Measurements from ENCODE around the gene FBLN7. TPM values are rescaled to one million over a fixed set of nuclear protein-coding genes. Genes with fewer than 3 reads are reported as not detected.

The FBLN7 gene
- total RNA-seq, 2 experiments from 2014 or later, result 7.4 to 7.9 TPM

DNA sequence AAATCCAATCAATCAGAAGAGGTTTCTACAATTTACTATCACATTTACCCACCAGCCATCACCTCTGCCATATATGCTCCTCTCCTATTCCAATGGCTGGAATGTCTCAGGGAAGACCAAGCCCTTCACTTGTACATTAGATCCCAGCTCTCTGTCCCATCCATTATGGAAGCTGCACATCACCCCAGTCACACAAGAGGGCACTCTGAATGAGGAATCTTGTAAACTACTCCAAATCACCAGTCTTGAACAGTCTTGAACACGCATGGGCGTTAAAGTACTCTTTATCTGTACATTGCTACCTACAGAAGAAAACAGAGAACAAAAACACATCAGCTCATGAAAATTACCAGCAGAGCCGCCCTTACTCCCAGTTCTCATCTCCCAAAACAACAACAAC, 78.0 kb downstream of the FBLN7 start:
- Mint-ChIP-seq H3K9me3 (peaks cover 6% of the 10 kb centered on the region), H3K27me3 (no peaks in the 10 kb centered on the region), H3K27ac (no peak overlapping the region), H3K4me3 (no peak overlapping the region), H3K4me1 (ENCODE audit: low read depth) (no peaks in the 10 kb centered on the region), H3K36me3 (ENCODE audit: low read depth) (peaks cover 34% of the 10 kb centered on the region)
- ATAC-seq (no peak), DNase-seq (no peak)
- ChIA-PET CTCF (interaction anchor here (2.2 kb wide), 1 partner anchor 94 kb away, joined by 15 read pairs; no protein-coding TSS in a partner anchor), POLR2A (interaction anchor here (0.9 kb wide), 1 partner anchor 38 kb away, joined by 3 read pairs; the partner anchor contains the start of gene ZC3H8)
- TF ChIP-seq, protein P1, sequence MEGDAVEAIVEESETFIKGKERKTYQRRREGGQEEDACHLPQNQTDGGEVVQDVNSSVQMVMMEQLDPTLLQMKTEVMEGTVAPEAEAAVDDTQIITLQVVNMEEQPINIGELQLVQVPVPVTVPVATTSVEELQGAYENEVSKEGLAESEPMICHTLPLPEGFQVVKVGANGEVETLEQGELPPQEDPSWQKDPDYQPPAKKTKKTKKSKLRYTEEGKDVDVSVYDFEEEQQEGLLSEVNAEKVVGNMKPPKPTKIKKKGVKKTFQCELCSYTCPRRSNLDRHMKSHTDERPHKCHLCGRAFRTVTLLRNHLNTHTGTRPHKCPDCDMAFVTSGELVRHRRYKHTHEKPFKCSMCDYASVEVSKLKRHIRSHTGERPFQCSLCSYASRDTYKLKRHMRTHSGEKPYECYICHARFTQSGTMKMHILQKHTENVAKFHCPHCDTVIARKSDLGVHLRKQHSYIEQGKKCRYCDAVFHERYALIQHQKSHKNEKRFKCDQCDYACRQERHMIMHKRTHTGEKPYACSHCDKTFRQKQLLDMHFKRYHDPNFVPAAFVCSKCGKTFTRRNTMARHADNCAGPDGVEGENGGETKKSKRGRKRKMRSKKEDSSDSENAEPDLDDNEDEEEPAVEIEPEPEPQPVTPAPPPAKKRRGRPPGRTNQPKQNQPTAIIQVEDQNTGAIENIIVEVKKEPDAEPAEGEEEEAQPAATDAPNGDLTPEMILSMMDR (IDR thresholded peaks at IDR 0.05), result no peak
- intact Hi-C loops (cut with micrococcal nuclease), result no loop called here

DNA sequence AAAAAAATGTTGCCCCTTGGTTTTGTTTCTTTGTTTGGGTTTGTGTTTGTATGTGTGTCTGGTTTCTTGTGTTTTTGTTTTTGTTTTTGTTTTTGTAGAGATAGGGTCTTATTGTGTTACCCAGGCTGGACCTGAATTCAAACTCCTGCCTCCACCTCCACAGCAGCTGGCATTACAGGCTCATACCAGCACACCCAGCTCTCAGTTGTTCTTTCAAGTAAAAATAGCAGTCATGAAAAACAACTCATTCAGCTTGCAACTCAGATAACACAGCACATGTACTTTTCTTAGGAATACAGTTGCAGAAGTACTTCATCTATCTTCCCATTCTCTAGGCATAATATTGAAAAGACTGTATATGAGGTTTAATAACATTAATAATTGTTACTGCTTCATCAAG, 79.7 kb downstream of the FBLN7 start:
- ChIA-PET POLR2A (interaction anchor here (1.1 to 1.6 kb wide), 4 partner anchors 23 to 53 kb away, joined by 3 to 4 read pairs (median 3); no protein-coding TSS in a partner anchor), CTCF (interaction anchor here (1.3 to 2.2 kb wide), 2 partner anchors 42 to 96 kb away, joined by 3 to 15 read pairs; no protein-coding TSS in a partner anchor)

DNA sequence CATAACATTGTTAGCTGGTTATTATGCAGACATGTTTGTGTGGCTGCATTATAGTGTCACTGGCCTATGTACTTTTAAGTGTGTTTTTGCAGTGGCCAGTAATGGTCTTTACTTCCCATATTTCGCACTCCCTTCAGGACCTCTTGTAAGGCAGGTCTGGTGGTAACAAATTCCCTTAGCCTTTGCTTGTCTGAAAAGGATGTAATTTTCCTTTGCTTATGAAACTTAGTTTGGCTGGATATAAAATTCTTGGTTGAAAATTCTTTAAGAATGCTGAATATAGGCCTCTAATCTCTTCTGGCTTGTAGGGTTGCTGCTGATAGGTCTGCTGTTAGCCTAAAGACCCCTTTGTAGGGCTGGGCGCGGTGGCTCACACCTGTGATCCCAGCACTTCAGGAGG, 82.0 kb downstream of the FBLN7 start:
- CTCF ChIA-PET, result no interaction called here
- DNase-seq (no peak), ATAC-seq (no peak)
- POLR2A ChIA-PET, result no interaction called here
- intact Hi-C loops (cut with micrococcal nuclease), result no loop called here
- Mint-ChIP-seq H3K4me3 (no peak overlapping the region), H3K9me3 (peaks cover 14% of the 10 kb centered on the region), H3K4me1 (ENCODE audit: low read depth) (no peaks in the 10 kb centered on the region), H3K27ac (no peak overlapping the region), H3K36me3 (ENCODE audit: low read depth) (peaks cover 22% of the 10 kb centered on the region), H3K27me3 (no peaks in the 10 kb centered on the region)
- TF ChIP-seq, protein P1 (IDR thresholded peaks at IDR 0.05), result no peak

More for the DNA sequence above, 79.7 kb downstream of the FBLN7 start:
- H3K27me3 Mint-ChIP-seq, result no peaks in the 10 kb centered on the region
- no peaks in the 10 kb centered on the region for H3K4me1 Mint-ChIP-seq (ENCODE audit: low read depth)
- H3K4me3 Mint-ChIP-seq, result no peak overlapping the region
- H3K9me3 Mint-ChIP-seq, result peaks cover 14% of the 10 kb centered on the region
- intact Hi-C loops (cut with micrococcal nuclease), result no loop called here
- H3K27ac Mint-ChIP-seq, result no peak overlapping the region
- TF ChIP-seq, protein P1 (IDR thresholded peaks at IDR 0.05), result no peak
- no peak for DNase-seq
- peaks cover 23% of the 10 kb centered on the region for H3K36me3 Mint-ChIP-seq (ENCODE audit: low read depth)
- no peak for ATAC-seq

DNA sequence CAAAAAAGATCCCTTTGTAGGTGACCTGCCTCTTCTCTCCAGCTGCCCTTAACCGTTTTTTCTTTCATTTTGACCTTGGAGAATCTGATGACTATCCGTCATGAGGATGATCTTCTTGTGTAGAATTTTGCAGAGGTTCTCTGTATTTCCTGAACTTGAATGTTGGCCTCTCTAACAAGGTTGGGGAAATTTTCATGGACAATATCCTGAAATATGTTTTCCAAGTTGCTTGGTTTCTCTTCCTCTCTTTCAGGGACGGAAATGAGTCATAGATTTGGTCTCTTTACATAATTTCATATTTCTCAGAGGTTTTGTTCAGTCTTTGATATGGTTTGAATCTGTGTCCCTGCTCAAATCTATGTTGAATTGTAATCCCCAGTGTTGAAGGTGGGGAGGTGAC, 82.6 kb downstream of the FBLN7 start:
- ATAC-seq (no peak), DNase-seq (no peak)
- H3K4me3 Mint-ChIP-seq, result no peak overlapping the region
- peaks cover 21% of the 10 kb centered on the region for H3K36me3 Mint-ChIP-seq (ENCODE audit: low read depth)
- H3K27me3 Mint-ChIP-seq, result no peaks in the 10 kb centered on the region
- TF ChIP-seq, protein P1 (IDR thresholded peaks at IDR 0.05), result no peak
- ChIA-PET CTCF (no interaction called here), POLR2A (no interaction called here)
- no peaks in the 10 kb centered on the region for H3K4me1 Mint-ChIP-seq (ENCODE audit: low read depth)
- H3K27ac Mint-ChIP-seq, result no peak overlapping the region
- peaks cover 14% of the 10 kb centered on the region for H3K9me3 Mint-ChIP-seq
- intact Hi-C loops (cut with micrococcal nuclease), result no loop called here

DNA sequence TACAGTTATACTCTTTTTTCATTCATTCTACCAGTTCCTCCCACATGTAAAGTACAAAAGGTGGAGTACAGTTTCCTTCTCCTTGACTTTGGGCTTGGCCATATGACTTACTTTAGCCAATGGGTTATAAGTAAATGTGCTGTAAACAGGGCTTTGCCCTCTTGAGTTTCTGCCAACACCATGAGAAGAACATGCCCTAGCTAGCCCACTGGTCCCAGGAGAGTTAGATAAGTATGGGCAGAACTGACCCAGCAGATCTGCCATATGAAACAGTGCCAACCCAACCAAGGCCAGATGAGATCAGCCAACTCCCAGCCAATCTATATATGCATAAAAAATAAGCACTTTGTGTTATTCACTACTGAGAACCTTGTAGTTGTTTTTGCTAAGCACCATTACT, 91.2 kb downstream of the FBLN7 start:
- ATAC-seq, result no peak
- DNase-seq, result no peak
- intact Hi-C loops (cut with micrococcal nuclease), result no loop called here
- no peaks in the 10 kb centered on the region for H3K4me1 Mint-ChIP-seq (ENCODE audit: low read depth)
- no peaks in the 10 kb centered on the region for H3K9me3 Mint-ChIP-seq
- no peaks in the 10 kb centered on the region for H3K27me3 Mint-ChIP-seq
- TF ChIP-seq, protein P1 (IDR thresholded peaks at IDR 0.05), result no peak
- H3K4me3 Mint-ChIP-seq, result no peak overlapping the region
- ChIA-PET POLR2A (no interaction called here), CTCF (interaction anchor here (1.2 kb wide), 1 partner anchor 108 kb away, joined by 3 read pairs; no protein-coding TSS in a partner anchor)
- no peak overlapping the region for H3K27ac Mint-ChIP-seq
- peaks cover 43% of the 10 kb centered on the region for H3K36me3 Mint-ChIP-seq (ENCODE audit: low read depth)
